HG03354 (cell line): ENCODE results near the gene KCNMA1.

ENCODE experiments used
- ATAC-seq: cut with Tn5 transposase; IDR thresholded peaks from one replicate; pipeline ENCODE4 v1.9.1; 2021; ENCODE audit warnings: mild to moderate bottlenecking; ENCODE audit not compliant: unreplicated experiment, poor library complexity, severe bottlenecking

KCNMA1 gene

DNA sequence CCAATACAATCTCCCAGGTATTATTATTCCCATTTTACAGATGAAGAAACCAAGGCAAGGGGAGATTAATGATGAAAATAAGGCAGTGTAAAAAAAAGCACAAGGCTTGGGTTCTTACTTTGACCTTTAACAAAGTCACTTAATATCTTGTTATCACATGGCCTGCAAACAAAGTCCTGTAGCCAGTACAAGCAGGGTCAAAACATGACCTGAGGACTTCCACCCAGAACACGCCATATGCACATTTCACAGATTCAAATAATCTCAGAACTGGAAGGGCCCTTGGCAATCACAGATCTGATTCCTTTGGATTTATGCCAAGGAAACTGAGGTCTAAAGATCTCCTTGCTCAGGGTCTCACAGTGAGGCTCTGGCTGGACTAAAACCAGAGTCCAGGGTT, 162.1 kb downstream of the KCNMA1 start:
- ATAC-seq, result no peak

DNA sequence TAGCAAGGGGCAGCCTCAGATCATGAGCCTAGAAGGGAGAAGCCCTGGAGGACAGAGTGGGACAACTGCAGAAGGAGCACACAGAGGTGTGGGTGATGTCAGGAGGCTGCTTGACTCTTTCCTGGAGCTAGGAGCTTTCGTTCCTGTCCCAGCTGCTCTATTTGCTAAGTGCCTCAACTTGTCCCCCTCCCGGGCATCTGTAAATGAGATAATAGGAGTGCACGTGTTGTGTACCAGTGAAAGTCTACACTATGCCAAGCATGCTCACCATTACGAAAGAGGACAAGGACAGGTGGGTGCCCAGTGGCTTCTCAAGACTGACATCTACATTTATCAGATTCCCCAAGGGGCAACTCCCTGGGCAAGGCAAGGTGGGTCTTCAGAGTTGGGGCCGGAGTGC, 162.7 kb downstream of the KCNMA1 start:
- no peak for ATAC-seq

DNA sequence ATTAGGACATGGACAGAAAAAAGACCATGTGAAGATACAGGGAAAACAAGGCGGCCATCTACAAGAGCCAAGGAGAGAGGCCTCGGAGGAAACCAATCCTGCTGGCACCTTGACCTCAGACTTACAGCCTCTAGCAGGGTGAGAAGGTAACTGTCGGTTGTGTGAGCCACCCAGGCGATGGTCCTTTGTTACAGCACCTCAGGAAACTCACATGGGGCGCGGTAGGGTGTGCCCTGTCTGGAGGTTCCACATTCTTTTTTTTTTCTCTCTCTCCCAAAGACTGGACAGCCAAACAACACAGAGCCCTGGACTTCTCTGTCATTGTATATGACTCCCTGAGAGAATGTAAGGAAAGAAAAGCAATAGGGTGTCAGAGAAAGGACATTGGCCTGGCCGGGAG, 163.2 kb downstream of the KCNMA1 start:
- no peak for ATAC-seq

- ATAC-seq, result no peak
These were observed 165.5 kb downstream of the KCNMA1 start for GRCh38 chr10:77472146-77472545.

- no peak for ATAC-seq
These were observed 166.5 kb downstream of the KCNMA1 start for GRCh38 chr10:77471069-77471536.

- ATAC-seq, result no peak
These were observed 170.1 kb downstream of the KCNMA1 start for GRCh38 chr10:77467422-77467963.

GRCh38 chr10:77463967-77464745, 173.5 kb downstream of the KCNMA1 start:
- no peak for ATAC-seq

DNA sequence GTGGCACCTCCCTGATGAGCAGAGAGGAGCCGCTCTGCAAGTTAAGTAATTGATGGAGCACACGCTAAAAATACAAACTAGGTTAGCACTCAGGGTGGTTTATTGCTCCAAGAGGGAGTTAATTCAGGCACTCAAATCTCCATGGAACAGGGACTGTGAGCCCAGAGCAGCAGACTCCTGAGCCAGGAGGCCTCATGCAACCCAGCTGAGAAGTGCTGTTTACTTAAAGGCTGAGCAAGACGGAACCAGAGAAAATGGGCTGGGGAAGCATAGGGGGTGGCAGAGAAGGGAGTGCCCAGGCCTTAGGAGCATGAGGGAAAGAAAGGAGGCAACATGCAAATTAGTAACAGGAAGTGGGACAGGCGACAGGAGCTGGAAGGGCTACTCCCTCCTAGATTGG, 174.1 kb downstream of the KCNMA1 start:
- ATAC-seq, result no peak

- no peak for ATAC-seq
These were observed 175.8 kb downstream of the KCNMA1 start for GRCh38 chr10:77461636-77462296.

GRCh38 chr10:77459905-77460304, 177.7 kb downstream of the KCNMA1 start:
- ATAC-seq, result no peak

DNA sequence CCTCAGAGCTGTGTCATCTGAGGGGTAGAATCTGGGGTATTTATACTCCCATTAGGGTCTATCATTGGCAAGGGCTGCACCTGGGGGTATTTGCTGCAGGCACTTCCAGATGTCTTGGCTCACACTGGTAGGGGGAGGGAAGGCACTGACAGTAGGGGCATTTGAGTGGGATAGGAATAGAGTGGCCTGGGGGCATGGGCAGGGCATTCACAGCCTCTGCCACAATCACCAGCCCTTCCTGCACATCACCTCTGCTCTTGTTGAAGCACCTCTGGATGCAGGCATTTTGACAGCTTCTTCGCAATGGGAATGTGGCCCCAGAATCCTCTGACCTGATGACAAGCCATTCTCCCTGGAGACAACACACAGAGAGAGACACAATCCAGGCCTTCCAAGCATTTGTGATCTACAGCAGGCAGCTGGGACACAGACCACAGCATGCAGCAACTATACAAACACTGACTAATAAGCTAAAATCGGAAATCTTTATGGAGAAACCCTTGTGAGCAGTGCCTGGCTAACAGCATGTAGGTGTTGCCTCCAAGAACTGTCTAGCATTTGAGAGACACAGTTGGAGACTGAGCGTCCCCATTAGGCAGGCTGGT, 178.5 kb downstream of the KCNMA1 start:
- ATAC-seq, result no peak

DNA sequence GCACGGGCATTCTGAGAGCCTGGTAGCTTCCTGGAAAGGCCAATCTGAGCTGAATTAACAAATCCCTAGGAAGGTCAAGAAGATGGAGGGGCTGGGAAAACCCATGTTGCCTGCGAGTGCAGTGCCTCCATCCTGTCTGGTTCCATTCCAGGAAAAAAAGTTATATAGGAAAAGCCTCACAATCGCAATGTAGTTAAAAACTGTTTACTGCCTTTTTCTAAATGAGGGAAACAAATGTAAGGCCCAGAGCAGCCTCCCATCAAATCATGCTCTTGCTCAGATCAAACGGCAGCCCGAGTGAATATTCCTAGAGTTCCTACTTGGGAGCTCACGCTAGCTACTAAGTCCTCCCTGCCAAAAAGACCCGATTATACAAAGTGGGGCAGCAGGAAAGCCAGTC, 179.9 kb downstream of the KCNMA1 start:
- no peak for ATAC-seq

- no peak for ATAC-seq
These were observed 180.3 kb downstream of the KCNMA1 start for GRCh38 chr10:77457266-77457665.

GRCh38 chr10:77456414-77456813, 181.2 kb downstream of the KCNMA1 start:
- no peak for ATAC-seq

- ATAC-seq, result no peak
These were observed 182.0 kb downstream of the KCNMA1 start for GRCh38 chr10:77455561-77455960.

- ATAC-seq, result no peak
These were observed 184.6 kb downstream of the KCNMA1 start for GRCh38 chr10:77452952-77453564.

- ATAC-seq, result no peak
These were observed 185.7 kb downstream of the KCNMA1 start for GRCh38 chr10:77451886-77452285.

DNA sequence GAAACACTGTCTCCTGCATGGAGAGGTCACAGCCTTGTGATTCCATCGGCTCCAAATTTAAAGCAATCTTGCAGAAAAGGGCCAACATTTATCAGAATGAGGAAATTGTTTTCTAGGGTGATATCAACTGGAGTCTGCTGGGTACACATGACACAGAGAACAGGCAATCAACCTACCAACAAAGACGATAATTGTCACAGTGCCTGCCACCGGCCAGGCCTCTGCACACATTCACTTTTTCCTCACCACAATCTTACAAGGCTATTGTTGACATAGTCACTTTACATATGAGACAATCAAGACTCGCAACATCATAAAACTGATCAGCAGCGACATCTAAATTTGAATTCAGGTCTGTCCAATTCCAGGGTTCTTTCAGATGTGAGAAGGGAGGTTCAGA, 189.4 kb downstream of the KCNMA1 start:
- no peak for ATAC-seq

DNA sequence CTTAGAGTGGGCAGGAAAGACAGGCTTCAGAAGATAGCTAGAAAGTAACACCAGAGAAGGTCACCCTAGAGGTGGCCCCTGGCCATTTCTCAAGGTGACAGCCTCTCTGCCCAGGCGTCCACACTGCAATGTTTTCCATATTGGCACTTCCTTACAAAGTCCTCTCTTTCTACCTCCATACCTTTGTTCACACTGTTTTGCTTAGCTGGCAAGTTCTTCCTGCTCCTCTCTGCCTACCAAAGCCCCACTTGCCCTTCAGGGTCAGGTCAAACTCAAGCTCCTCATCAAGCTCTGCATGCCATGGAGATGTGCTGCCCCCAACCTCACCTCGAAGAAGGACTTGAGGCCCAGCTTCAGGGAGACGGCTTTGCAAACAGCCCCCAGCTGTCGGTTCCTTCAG, 190.9 kb downstream of the KCNMA1 start:
- no peak for ATAC-seq

- no peak for ATAC-seq
These were observed 192.1 kb downstream of the KCNMA1 start for GRCh38 chr10:77445547-77445946.
